Astrocyte (in vitro differentiated cells and primary cell): Measurements from ENCODE around the gene PRKCA. TPM values are rescaled to one million over a fixed set of nuclear protein-coding genes. Genes with fewer than 3 reads are reported as not detected.

ENCODE experiments used
- DNase-seq: peaks from one replicate; pipeline ENCODE4 v3.0.0-alpha.2; 2010; ENCODE audit warnings: low read depth
- FAIRE-seq: peaks from 2 replicates; lab custom pipeline; 2011; peaks lifted over from hg19 to GRCh38; lab: Jason Lieb, UNC
- H2AFZ ChIP-seq: 2 replicates; pipeline ENCODE4 v1.6.0; 2012; ENCODE audit warnings: low read depth, low read length, inconsistent platforms
- H3K27ac ChIP-seq: 2 replicates; pipeline ENCODE4 v1.5.1; 2011; ENCODE audit warnings: low read depth, low read length, inconsistent platforms
- H3K27me3 ChIP-seq: 2 replicates; pipeline ENCODE4 v1.6.0; 2011; ENCODE audit warnings: low read length, inconsistent platforms; ENCODE audit not compliant: insufficient read depth
- H3K36me3 ChIP-seq: 2 replicates; pipeline ENCODE4 v1.5.1; 2011; ENCODE audit warnings: low read length, inconsistent platforms; ENCODE audit not compliant: insufficient read depth
- H3K4me1 ChIP-seq: 2 replicates; pipeline ENCODE4 v1.5.1; 2011; ENCODE audit warnings: low read length, inconsistent platforms; ENCODE audit not compliant: insufficient read depth
- H3K4me2 ChIP-seq: 2 replicates; pipeline ENCODE4 v1.6.0; 2012; ENCODE audit warnings: low read length, inconsistent platforms
- H3K4me3 ChIP-seq: 2 replicates; pipeline ENCODE4 v1.5.1; 2011; ENCODE audit warnings: low read depth, mild to moderate bottlenecking, low read length, inconsistent platforms; ENCODE audit not compliant: insufficient read depth
- H3K79me2 ChIP-seq: 2 replicates; pipeline ENCODE4 v1.6.0; 2012; ENCODE audit warnings: mild to moderate bottlenecking, low read length, inconsistent platforms; ENCODE audit not compliant: insufficient read depth
- H3K9ac ChIP-seq: 2 replicates; pipeline ENCODE4 v1.6.0; 2012; ENCODE audit warnings: mild to moderate bottlenecking, low read length, inconsistent platforms
- H3K9me3 ChIP-seq: 2 replicates; pipeline ENCODE4 v1.5.1; 2012; ENCODE audit warnings: low read depth, mild to moderate bottlenecking, low read length, inconsistent platforms; ENCODE audit not compliant: insufficient read depth
- H4K20me1 ChIP-seq: 2 replicates; pipeline ENCODE4 v1.6.0; 2012; ENCODE audit warnings: low read length, inconsistent platforms; ENCODE audit not compliant: insufficient read depth
- H3K27ac Mint-ChIP-seq: one replicate; pipeline ENCODE4 v1.8.0; 2021; ENCODE audit warnings: mild to moderate bottlenecking, mixed read lengths; ENCODE audit not compliant: unreplicated experiment
- H3K27me3 Mint-ChIP-seq: one replicate; pipeline ENCODE4 v1.8.0; 2021; ENCODE audit warnings: low read depth, mixed read lengths; ENCODE audit not compliant: unreplicated experiment
- H3K36me3 Mint-ChIP-seq: one replicate; pipeline ENCODE4 v1.8.0; 2021; ENCODE audit warnings: low read depth, mixed read lengths; ENCODE audit not compliant: unreplicated experiment
- H3K4me1 Mint-ChIP-seq: one replicate; pipeline ENCODE4 v1.8.0; 2021; ENCODE audit warnings: low read depth, mixed read lengths; ENCODE audit not compliant: unreplicated experiment
- H3K4me3 Mint-ChIP-seq: one replicate; pipeline ENCODE4 v1.8.0; 2021; ENCODE audit warnings: mild to moderate bottlenecking, moderate library complexity, mixed read lengths; ENCODE audit not compliant: unreplicated experiment
- H3K9me3 Mint-ChIP-seq: one replicate; pipeline ENCODE4 v1.8.0; 2021; ENCODE audit warnings: mild to moderate bottlenecking, mixed read lengths; ENCODE audit not compliant: unreplicated experiment
- EZH2 ChIP-seq: IDR thresholded peaks from 2 replicates; pipeline ENCODE4 v1.6.1; 2012; ENCODE audit warnings: mild to moderate bottlenecking, low read length, inconsistent platforms; ENCODE audit not compliant: insufficient read depth
- total RNA-seq: library from RNA; stranded (reverse); gene quantifications from 2 replicates; pipeline ENCODE4 v1.2.1, GENCODE V29; 2021
- TF ChIP-seq, protein P1 (sequence below): IDR thresholded peaks from 2 replicates; pipeline ENCODE4 v1.5.1; 2011; ENCODE audit warnings: low read depth, mild to moderate bottlenecking, inconsistent platforms, low read length, moderate library complexity; ENCODE audit not compliant: insufficient read depth

PRKCA gene
- total RNA-seq, 1 donor from 2014 or later: 49.9 TPM

DNA sequence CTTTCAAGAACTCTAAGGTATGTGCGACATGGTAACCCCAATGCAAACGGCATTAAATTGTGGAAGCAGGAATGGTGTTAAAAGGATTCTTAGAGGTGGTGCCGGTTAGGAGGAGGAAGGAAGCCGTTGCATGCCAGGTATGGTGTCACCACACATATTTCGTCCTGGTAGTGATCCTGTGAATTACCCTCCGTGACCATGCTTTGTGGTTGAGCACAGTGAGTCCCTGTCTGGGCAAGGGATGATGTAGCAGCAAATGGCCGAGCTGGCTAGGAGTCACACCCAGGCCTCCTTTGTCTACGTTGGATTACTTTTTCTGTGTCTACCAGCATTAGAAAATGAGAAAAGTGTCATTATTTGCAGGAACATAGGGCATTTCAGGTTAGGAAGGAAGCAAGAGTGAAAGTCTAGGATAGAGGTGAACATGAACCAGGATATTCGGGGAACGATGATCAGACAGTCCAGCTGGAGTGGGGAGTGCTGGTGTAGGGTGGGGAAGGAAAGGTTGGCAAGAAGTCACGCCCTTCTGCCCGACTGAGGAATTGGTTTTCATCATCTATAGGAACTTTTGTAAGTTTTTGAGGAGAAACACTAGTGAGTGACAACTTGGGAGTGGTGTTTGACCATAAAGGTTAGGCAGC lies 123.5 kb downstream of the PRKCA start:
- no peak overlapping the region for H3K4me3 ChIP-seq
- H3K36me3 Mint-ChIP-seq: peaks cover 7% of the 10 kb centered on the region
- no peaks in the 10 kb centered on the region for H3K27me3 ChIP-seq
- FAIRE-seq (no peak), DNase-seq (no peak)
- no peak overlapping the region for H3K4me3 Mint-ChIP-seq
- peaks cover 34% of the 10 kb centered on the region for H4K20me1 ChIP-seq
- no peaks in the 10 kb centered on the region for H3K36me3 ChIP-seq
- no peaks in the 10 kb centered on the region for H3K9me3 Mint-ChIP-seq
- H3K27ac ChIP-seq: no peak overlapping the region
- H3K9me3 ChIP-seq: no peaks in the 10 kb centered on the region
- no peak overlapping the region for H3K9ac ChIP-seq
- H3K27me3 Mint-ChIP-seq: no peaks in the 10 kb centered on the region
- peaks cover 71% of the 10 kb centered on the region for H3K79me2 ChIP-seq
- H3K4me1 ChIP-seq: peaks cover 16% of the 10 kb centered on the region
- no peak overlapping the region for H3K4me2 ChIP-seq
- TF ChIP-seq, protein P1, sequence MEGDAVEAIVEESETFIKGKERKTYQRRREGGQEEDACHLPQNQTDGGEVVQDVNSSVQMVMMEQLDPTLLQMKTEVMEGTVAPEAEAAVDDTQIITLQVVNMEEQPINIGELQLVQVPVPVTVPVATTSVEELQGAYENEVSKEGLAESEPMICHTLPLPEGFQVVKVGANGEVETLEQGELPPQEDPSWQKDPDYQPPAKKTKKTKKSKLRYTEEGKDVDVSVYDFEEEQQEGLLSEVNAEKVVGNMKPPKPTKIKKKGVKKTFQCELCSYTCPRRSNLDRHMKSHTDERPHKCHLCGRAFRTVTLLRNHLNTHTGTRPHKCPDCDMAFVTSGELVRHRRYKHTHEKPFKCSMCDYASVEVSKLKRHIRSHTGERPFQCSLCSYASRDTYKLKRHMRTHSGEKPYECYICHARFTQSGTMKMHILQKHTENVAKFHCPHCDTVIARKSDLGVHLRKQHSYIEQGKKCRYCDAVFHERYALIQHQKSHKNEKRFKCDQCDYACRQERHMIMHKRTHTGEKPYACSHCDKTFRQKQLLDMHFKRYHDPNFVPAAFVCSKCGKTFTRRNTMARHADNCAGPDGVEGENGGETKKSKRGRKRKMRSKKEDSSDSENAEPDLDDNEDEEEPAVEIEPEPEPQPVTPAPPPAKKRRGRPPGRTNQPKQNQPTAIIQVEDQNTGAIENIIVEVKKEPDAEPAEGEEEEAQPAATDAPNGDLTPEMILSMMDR: no peak
- TF ChIP-seq EZH2: no peak
- H3K27ac Mint-ChIP-seq: peak overlapping the region; percentile 54
- H3K4me1 Mint-ChIP-seq: peaks cover 31% of the 10 kb centered on the region
- no peak overlapping the region for H2AFZ ChIP-seq

DNA sequence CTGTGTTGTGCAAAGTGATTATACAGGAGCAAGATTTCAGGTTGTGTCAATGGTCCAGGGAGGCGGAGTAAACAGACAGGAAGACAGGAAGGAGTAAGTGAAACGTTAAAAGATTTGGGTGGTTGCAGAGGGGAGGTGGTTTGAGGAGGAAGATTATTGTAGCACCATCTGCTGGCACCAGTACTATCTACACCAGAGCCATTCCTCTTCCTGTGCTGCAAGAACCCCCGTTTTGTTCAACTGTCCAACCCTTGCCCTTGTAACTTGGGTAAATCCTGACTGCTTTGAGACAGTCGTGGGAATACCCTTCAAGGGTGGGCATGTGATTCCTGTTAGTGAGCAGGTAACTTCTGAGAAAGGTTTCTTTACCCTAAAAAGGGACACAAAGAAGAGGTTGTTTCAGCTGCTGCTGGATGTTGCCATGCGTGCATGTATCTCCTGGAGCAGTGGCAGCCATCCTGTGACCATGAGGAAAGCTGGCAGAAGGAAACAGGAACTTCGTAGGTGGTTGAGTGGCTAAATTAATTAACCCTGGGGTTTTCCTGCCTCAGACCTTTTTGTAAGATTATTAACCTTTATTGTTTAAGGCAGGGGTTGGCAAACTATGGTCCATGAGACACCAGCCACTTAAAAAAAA lies 124.1 kb downstream of the PRKCA start:
- no peak overlapping the region for H3K4me3 ChIP-seq

More for the DNA sequence above, 124.1 kb downstream of the PRKCA start:
- Histone ChIP-seq H3K27ac (no peak overlapping the region), H3K4me1 (peaks cover 21% of the 10 kb centered on the region), H3K9ac (no peak overlapping the region), H3K9me3 (no peaks in the 10 kb centered on the region), H3K36me3 (no peaks in the 10 kb centered on the region), H3K27me3 (no peaks in the 10 kb centered on the region), H4K20me1 (peaks cover 34% of the 10 kb centered on the region), H2AFZ (no peak overlapping the region), H3K4me2 (no peak overlapping the region), H3K79me2 (peaks cover 70% of the 10 kb centered on the region)
- peaks cover 33% of the 10 kb centered on the region for H3K4me1 Mint-ChIP-seq
- H3K27me3 Mint-ChIP-seq: no peaks in the 10 kb centered on the region
- H3K4me3 Mint-ChIP-seq: no peak overlapping the region
- H3K36me3 Mint-ChIP-seq: peaks cover 7% of the 10 kb centered on the region
- no peak for TF ChIP-seq EZH2
- TF ChIP-seq, protein P1: peak; percentile 5
- FAIRE-seq (no peak), DNase-seq (no peak)
- no peaks in the 10 kb centered on the region for H3K9me3 Mint-ChIP-seq
- H3K27ac Mint-ChIP-seq: no peak overlapping the region
